Smooth muscle cell of the brain vasculature (primary cell): ENCODE data around the gene TMEM94.

ENCODE experiments used
- DNase-seq: peaks from one replicate; pipeline ENCODE4 v3.0.0-alpha.2; 2012; ENCODE audit warnings: low read depth, low spot score

TMEM94 gene

DNA sequence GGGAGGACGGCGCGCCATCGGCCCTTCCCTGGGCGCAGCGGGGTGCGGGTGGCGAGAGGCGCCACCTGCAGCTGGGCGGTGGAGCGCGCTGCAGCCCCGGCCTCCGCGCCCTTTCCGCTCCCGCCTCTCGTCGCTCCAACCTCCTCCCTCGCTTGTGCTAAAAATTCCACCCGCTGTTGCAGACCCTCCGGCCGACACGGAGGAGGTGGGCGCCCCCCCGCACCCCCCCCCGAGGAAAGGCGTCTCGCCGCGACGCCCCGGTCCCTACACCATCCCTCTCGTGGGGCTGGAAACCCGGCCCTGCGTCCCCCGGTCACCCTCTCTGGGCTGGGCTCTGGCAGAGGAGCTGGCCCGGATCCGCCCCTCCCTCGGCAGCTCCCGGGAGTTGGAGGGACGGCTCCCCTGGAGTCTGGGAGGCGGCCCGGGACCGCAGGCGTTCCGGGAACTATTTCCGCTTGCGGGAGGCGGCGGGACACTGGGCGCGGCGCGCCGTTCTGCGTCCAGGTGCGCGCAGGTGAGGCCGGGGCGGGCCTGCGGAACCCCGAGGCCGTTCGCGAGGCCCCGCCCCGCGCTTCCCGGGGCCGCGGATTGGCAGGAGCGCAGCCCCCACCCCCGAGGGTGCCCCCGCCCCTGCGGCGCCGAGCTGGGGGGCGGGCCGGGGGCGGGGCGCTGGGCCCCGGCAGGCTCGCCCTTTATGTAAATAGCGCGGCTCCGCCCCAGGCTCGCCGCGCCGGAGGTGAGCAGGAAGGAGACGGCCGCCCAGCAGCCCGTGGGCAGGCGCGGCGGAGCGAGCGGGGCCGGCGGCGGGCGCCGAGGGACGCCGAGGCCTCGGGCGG lies 68.8 kb downstream of the TMEM94 start, which contains the start of gene LLGL2:
TSS of gene LLGL2 (plus strand) at position 728 of the 836 bp plus-strand sequence. CDS start 17,730 bp downstream, outside the sequence.
- DNase-seq: no peak

- no peak for DNase-seq
These were observed 69.5 kb downstream of the TMEM94 start for GRCh38 chr17:75525806-75526554.

- DNase-seq: no peak
These were observed 70.3 kb downstream of the TMEM94 start for GRCh38 chr17:75526555-75527270.

- DNase-seq: no peak
These were observed 74.6 kb downstream of the TMEM94 start for GRCh38 chr17:75530837-75531720.

DNA sequence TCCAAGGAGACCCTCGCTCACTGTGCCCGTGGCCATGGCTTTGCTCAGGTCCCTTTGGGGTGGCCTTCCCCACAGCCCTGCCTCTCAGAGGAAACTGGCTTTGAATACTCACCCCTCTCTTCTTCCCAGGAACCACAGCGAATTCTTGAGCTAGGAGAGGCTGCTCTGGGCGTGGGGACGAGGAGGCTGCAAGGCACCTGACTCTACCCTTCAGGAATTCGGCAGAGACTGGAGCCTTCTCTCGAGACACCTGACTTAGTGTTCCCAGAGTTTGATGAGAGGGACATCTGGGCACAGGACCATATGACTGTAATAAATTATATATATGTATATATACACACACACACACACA lies 75.3 kb downstream of the TMEM94 start:
- no peak for DNase-seq

GRCh38 chr17:75535119-75535537 lies 78.7 kb downstream of the TMEM94 start:
- no peak for DNase-seq

GRCh38 chr17:75535871-75536270 lies 79.4 kb downstream of the TMEM94 start:
- no peak for DNase-seq

GRCh38 chr17:75536366-75536765 lies 79.9 kb downstream of the TMEM94 start:
- DNase-seq: no peak

- no peak for DNase-seq
These were observed 83.7 kb downstream of the TMEM94 start for GRCh38 chr17:75539967-75540729.

- DNase-seq: no peak
These were observed 84.6 kb downstream of the TMEM94 start for GRCh38 chr17:75540923-75541503.

- no peak for DNase-seq
These were observed 85.8 kb downstream of the TMEM94 start for GRCh38 chr17:75542229-75542628.

DNA sequence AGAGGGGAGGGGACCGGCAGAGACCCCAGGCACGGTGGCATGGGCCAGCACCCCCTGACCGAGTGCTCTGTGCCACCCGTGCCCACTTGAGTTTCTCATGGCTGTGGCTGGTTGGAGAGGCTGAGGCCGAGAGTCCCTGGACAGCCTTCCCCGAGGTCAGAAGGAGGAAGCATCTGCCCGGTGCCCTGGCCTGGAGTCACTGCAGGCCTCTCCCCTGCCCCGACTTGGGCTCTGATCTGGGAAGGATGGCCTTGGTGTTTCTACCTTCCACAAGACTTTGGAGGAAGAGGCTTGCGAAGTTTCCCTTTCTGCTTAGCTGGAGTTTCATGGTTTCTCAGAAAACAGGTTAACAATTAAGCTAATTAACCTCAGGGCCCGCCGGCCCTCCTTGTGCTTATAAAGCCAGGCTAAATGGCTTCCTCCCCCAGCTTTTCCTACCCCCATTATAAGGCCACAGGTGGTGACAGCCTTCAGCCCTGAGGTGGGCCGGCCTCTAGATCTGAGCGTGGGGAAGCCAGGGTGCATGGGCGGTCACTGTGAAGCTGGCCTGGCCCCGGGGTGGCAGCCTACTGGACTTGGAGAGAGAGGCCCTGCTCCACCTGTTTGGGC lies 86.4 kb downstream of the TMEM94 start:
- no peak for DNase-seq

DNA sequence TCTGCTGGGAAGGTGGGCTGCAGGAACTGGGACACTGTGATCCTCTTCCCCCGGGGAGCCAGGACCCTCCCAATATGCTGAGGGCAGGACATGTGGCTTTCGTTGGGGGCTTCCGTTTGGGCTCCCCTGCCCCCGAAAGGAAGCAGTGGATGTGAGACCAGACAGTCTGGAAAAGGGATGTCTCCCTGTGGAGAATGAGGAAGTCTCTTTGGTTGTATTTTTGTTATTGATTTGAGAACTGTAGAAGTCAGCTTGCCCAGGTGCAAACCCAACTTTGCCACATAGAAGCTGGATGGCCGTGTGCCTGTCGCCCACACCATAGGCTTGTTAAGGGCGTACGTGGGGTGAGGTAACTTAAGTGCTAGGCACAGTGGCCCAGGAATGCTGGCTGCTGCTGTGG lies 87.8 kb downstream of the TMEM94 start:
- no peak for DNase-seq

- DNase-seq: no peak
These were observed 89.7 kb downstream of the TMEM94 start for GRCh38 chr17:75546181-75546580.

DNA sequence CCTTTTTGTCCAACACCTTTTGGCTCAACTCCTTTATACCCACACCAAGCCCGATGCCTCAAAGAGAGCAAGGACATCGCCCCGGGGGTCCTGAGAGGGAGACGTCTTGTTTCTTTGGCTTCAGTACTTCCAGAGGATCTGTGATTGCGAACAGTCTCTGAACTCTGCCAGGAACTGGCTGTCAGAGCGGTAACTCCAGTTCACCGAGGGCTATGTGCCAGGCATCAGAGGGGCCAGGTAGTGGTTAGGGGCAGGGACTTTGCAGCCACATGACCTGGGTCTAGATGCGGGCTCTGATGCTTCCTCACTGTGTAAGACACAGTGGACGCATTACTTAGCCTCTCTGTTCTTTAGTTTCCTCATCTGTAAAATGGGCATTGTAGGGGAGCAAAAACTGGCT lies 90.7 kb downstream of the TMEM94 start:
- no peak for DNase-seq

- no peak for DNase-seq
These were observed 92.4 kb downstream of the TMEM94 start for GRCh38 chr17:75548813-75549212.
